Tibial nerve (tissue), 4 donors: ENCODE results near the gene TPRKB.

Experiments used
- CTCF ChIP-seq, 5 experiments: fragments of 200-600 bp in 3 of 5; fragments of 450-650 bp in 2 of 5; sonication (generic) in 3 of 5; IDR thresholded peaks; one replicate each; pipeline ENCODE4 v1.5.1; 2016 to 2019; ENCODE audit warnings: antibody characterized with exemption in 5 of 5, mild to moderate bottlenecking in 3 of 5, moderate library complexity in 2 of 5
- EP300 ChIP-seq, 2 donors: sonication (generic); formaldehyde crosslinking; IDR thresholded peaks; one replicate each; pipeline ENCODE4 v1.6.1; 2017; ENCODE audit warnings: antibody characterized with exemption in 2 of 2, mild to moderate bottlenecking in 1 of 2

GRCh38 chr2:73708527-73708926 is 28.6 kb downstream of the TPRKB start:
- TF ChIP-seq CTCF (IDR thresholded peaks at IDR 0.05) (no peak), EP300 (IDR thresholded peaks at IDR 0.05) (no peak)
